Pons (tissue), 1 donor: ENCODE results near the gene SPAM1.
"Not testable (repeated sequence)": the region's sequence is repeated elsewhere in the genome, so short reads cannot be mapped to it uniquely, and the experiment has no call there.

Experiments
- DNase-seq: peaks from one replicate; pipeline ENCODE4 v3.0.0-alpha.2; 2016; ENCODE audit warnings: low spot score

Gene SPAM1

GRCh38 chr7:123924941-123925340 is at the start of gene SPAM1:
Gene SPAM1 (plus strand): TSS chr7:123925241. CDS start chr7:123953571, 28,330 bp downstream.
- DNase-seq = no peak

DNA sequence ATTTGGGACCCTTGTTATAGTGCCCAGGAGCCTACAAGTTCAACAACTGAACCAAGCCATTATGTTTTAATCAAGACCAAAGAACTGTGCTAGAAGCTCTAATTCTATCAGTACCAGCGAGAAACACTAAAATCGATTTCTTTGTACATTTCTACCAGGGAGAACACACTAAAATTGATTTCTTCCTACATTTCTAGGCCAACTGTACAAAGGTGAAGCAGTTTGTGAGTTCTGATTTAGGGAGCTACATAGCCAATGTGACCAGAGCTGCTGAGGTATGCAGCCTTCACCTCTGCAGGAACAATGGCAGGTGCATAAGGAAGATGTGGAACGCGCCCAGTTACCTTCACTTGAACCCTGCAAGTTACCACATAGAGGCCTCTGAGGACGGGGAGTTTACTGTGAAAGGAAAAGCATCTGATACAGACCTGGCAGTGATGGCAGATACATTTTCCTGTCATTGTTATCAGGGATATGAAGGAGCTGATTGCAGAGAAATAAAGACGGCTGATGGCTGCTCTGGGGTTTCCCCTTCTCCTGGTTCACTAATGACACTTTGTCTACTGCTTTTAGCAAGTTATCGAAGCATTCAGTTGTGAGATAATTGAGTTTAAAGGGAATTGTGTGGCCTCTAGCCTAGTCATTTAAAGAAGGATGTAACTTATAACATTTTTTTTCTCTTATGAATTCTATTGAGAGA is 48.3 kb upstream of the SPAM1 start:
- no peak for DNase-seq

- DNase-seq = no peak
Measured at GRCh38 chr7:123879628-123880027, 45.4 kb upstream of the SPAM1 start.

GRCh38 chr7:123881300-123881699 is 43.7 kb upstream of the SPAM1 start:
- DNase-seq = no peak

DNA sequence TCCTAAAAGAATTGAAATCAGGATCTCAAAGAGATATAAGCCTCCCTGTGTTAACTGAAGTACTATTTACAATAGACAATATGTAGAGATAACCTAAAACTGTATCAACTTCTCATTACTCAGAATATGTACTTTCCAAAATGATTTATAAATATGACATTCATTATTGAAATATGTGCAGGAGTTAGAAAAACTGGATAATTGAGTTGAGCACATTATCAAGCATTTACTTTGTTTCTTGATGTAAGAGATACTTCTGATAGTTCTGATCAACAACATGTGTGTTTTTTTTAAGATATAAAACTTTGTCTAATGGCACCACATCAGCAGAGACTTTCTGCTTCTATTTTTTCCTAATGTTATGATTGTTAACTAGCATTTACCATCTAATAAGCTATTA is 41.9 kb upstream of the SPAM1 start:
- DNase-seq = no peak

- DNase-seq = no peak
Measured at GRCh38 chr7:123888192-123888591, 36.8 kb upstream of the SPAM1 start.

- not testable (repeated sequence) for DNase-seq
Measured at GRCh38 chr7:123894753-123895152, 30.3 kb upstream of the SPAM1 start.

DNA sequence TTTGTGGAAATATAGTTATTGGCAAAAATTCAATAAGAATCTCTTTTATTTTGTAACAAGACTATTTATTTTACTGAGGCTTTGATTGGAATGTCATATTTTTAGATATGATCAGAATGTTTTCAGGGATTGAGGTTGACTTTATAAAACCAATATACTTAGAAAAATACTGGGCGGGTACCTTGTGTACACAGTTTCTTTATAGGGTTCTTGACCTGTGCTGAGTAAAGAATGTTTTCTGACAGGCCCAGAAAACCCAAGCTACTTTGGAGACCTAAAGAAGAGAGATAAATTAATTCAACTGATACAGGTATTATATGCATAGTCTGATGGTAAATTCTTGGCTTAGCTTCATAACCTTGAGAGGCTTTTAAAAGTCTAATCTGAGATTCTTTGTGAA is 23.9 kb upstream of the SPAM1 start:
- DNase-seq = no peak

DNA sequence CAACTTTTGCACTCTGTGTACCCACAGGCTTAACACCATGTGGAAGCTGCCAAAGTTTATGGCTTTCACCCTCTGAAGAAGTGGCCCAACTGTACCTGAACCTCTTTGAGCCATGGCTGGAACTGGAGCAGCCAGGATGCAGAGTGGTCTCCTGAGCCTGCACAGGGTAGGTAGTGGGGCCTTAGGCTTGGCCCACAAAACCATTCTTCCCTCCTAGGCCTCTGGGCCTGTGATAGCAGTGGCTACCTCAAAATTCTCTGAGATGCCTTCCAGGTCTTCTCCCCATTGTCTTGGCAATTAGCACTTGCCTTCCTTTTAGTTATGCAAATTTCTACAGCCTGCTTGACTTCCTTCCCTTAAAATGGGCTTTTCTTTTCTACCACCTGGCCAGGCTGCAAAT is 19.3 kb upstream of the SPAM1 start:
- no peak for DNase-seq

DNA sequence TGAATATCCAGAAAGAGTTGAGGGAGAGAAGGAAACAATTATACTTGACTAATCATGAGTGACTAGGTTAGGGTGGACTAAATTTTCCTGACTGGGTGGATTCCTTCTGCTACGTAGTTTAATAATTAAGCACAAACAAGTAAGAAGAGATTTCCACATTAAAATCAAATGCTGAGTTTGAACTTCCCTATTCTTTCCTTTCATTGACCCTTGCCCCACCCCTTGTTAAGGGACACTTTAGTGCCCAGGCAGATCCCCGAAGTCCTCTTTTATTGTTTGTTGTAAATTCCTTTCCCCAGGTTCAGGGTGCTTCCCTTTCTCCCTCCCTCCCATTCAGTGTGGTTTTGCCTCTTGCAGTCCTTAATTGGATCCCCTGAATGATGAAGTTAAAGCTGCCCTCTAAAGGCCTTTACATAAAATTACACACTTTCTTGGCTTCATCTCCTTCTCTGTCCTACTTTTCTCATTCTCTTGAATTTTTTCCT is 8.8 kb upstream of the SPAM1 start:
- peak; percentile 31 for DNase-seq

- DNase-seq = no peak
Measured at GRCh38 chr7:123917878-123918277, 7.2 kb upstream of the SPAM1 start.

- DNase-seq = no peak
Measured at GRCh38 chr7:123918309-123918708, 6.7 kb upstream of the SPAM1 start.

DNA sequence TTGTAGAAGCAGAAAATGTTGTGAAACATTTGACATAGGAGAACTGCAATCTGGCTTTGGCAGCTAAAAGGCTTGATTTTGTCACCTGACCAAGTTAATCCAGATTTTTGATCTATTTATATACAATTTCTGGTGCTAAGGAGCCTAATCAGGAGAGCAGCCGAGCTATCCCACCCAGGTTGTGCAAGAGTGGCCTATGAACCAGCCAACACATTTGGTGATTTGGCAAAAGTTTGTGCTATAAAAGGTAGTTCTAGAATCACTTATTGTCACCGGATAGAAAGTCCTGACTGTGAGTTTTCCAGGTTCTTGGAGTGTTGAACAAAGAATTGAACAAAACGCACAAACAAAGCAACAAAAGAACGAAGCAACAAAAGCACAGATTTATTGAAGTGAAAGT is 1.4 kb upstream of the SPAM1 start:
- no peak for DNase-seq

DNA sequence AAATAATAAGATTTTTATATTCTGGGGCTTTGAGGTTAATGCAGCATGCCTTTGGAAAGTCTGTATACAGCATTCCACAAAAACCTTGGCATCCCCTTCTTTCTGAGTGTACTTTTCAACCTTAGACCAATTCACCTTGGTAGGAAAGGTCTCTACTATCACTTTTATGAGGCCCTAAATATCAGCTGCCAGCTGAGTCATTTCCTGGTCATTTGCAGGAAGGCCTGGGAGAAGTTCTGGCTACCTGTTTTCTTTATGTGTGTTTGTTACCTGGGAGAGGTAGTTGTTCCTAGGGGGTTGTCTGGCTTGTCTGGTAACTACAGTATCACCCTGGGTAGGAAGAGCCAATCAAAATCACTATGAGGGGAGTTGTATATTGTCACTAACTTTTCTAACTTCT is 4.1 kb downstream of the SPAM1 start:
- no peak for DNase-seq

DNA sequence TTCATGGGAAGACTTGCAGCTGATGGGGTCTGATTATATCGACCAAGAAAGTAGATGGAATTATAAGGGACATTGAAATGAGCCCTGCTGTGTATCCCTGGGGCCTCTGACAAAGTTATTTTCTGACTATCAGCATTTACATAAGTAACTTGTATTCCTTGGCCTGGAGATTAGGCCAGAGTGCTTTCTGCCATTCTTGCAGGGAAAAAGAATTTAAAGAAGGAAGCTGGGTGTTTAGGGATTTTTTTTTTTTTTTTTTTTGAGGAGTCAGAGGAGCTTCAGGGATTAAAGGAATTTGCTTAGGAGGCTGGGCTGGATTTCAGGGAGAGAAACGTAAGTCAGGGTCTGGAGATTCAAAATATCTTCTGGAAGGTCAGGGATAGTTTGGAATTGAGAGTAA is 4.6 kb downstream of the SPAM1 start:
- DNase-seq = no peak

DNA sequence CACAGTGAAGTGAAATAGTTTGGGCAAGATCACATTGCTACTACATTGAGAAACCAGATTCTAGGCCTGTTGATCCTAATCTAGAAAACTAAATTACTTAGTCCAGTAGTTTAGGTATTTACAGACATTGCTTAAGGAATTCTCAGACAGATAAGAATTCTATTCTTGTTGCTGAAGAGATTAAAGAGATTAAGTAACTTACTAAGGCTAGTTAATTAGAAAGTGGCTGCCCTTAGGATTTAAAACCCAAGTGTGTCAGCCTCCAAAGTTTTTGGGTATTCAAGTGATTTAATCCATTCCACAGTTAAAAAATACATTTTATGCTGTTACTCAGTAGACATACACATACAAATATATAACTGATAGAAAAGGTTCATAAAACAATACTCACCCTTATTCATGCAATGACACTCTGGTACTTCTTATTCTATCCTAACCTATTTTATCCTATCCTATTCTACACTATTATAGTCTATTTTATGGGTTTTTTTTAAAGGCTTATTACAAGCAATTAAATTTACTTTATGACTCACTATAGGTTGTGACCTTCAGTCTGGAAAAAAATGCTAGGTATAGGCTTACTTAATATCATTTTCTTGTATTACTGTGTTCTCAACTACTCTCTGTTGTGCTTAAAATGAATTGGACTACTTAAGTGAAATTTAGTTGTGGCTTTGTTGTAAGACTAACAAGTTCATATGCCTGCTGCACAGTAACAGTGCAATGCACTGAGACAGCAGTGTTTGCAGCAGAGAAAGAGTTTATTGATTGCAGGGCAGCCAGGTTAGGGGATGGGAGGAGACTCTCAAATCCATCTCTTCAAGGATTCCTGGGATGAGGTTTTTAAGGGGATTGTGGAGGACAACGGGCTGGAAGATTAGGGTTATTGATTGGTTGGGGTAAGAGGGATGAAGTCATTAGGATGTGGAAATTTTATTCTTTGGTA is 10.7 kb downstream of the SPAM1 start:
- no peak for DNase-seq

DNA sequence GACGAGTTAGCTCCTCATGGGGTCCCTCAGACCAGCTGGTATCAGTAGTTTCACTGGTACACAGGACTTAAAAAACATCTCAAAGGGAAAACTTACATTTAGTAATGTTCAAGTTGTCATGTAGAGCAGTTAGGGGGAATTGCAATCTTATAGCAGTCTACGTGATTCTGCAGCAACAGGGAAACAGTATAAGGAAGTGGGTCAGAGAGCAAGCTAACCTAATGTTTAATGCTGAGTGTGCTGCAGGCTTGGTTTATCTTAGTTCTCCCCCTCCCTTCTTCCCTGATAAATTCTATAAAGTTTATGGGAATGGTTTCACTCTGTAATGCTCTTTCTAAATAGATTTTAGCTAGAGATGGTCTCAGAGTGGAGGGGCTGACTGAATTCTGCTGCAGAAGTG is 11.3 kb downstream of the SPAM1 start:
- DNase-seq = no peak

DNA sequence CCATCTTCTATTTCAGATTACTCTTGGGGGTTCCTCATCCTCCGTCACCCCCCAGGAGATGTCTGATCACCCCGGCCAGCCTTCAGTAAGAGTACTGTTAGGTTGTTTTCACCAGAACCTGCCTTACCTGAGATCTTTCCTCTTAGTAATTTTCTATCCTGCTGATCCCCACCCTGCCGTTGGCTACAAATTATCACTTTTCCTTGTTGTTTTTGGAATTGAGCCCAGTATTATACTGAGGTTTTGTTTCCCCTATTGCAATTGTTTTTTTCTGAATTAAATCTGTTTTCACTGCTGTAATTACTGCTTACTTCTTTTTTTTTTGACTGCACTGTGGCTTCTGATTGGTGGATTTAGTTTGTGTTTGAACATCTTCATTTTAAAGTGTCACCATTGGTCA is 14.7 kb downstream of the SPAM1 start:
- DNase-seq = no peak

GRCh38 chr7:123941391-123942180 is 16.5 kb downstream of the SPAM1 start:
- DNase-seq = no peak

DNA sequence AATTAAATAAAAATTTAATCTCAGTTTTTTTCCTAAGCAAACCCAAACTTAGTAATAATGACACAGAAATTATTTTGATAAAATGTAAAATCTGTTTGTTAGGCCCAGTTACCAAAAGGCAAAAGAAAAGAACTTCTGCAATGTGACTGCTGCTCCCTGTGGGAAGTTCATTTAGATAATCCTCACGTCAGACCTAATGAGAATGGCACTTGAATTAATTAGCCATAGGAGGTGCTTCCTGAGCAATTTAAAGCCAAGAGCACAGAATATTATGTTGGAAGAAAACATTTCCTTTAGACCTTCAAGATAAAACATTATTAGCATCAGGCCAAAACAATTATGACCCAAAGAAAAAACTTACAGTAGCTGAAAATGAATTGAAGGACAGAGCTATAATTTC is 19.4 kb downstream of the SPAM1 start:
- DNase-seq = no peak

GRCh38 chr7:123945938-123946337 is 20.9 kb downstream of the SPAM1 start:
- DNase-seq = no peak

DNA sequence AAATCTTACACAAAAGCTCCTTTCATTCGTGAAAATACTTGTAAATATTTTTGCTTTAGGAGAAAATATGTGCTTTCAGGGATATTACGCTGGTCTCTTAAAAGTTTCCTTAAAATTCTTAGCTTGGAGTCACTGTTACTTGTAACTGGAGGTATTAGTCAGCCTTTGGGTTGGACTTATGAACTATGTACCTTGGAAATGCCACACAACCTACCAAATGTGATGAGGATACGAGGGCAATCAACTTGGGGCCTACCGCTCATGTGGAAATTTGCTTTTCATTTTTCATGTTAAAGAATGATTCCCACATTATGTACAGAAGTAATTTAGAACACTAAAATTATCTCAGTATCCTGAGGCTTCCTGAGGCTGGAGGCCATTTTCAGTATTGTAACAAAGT is 23.1 kb downstream of the SPAM1 start:
- DNase-seq = no peak
